HepG2 (cell line): Measurements from ENCODE around the gene BBOX1.

ENCODE experiments used
- AGO2 ChIP-seq: fragments of 200-400 bp; formaldehyde crosslinking; optimal IDR thresholded peaks from 2 replicates; pipeline ENCODE3; 2017; ENCODE audit warnings: mild to moderate bottlenecking, low read depth, low read length, moderate library complexity
- CBX2 ChIP-seq, 2 experiments: fragments of 200-600 bp in 1 of 2; sonication (generic); formaldehyde crosslinking in 1 of 2; IDR thresholded peaks; 2 replicates each; pipeline versions ENCODE4 v1.7.0 to v1.8.1; 2018 to 2022; ENCODE audit warnings: low read depth in 2 of 2, low read length in 1 of 2, mild to moderate bottlenecking in 1 of 2, missing genetic modification reagents in 1 of 2
- CTCF ChIP-seq: sonication (generic); formaldehyde crosslinking; IDR thresholded peaks from 2 replicates; pipeline ENCODE4 v1.5.0; 2020; ENCODE audit warnings: mild to moderate bottlenecking, missing genetic modification reagents, moderate library complexity
- ETV5 ChIP-seq: IDR thresholded peaks from 2 replicates; pipeline ENCODE4 v1.6.1; 2018; ENCODE audit warnings: missing biosample characterization, missing genetic modification reagents, inconsistent platforms, borderline replicate concordance
- HES4 ChIP-seq: sonication (generic); formaldehyde crosslinking; IDR thresholded peaks from 2 replicates; pipeline ENCODE4 v1.9.0; 2021; ENCODE audit warnings: mild to moderate bottlenecking, missing genetic modification reagents, borderline replicate concordance
- KLF6 ChIP-seq: IDR thresholded peaks from 2 replicates; pipeline ENCODE4 v1.8.0; 2016; ENCODE audit warnings: missing biosample characterization, missing genetic modification reagents
- MXD4 ChIP-seq: IDR thresholded peaks from 2 replicates; pipeline ENCODE4 v1.6.1; 2016; ENCODE audit warnings: mild to moderate bottlenecking, missing biosample characterization, missing genetic modification reagents
- SIN3A ChIP-seq: IDR thresholded peaks from 2 replicates; pipeline ENCODE4 v1.6.1; 2011; ENCODE audit warnings: low read depth, mild to moderate bottlenecking, control low read depth, low read length, borderline replicate concordance
- TFE3 ChIP-seq: IDR thresholded peaks from 2 replicates; pipeline ENCODE4 v1.6.1; 2016
- TP53 ChIP-seq: sonication (generic); formaldehyde crosslinking; conservative IDR thresholded peaks from 2 replicates; pipeline ENCODE4 v1.4.0; 2020; ENCODE audit warnings: missing genetic modification reagents
- USF2 ChIP-seq, 2 experiments: sonication (generic) in 1 of 2; formaldehyde crosslinking in 1 of 2; IDR thresholded peaks; 2 replicates each; pipeline versions ENCODE4 v1.5.1 to v1.6.1; 2011 to 2020; ENCODE audit warnings: borderline replicate concordance in 1 of 2, low read depth in 1 of 2, low read length in 1 of 2, mild to moderate bottlenecking in 1 of 2, missing genetic modification reagents in 1 of 2, moderate library complexity in 1 of 2
- ZBTB7A ChIP-seq: sonication (generic); formaldehyde crosslinking; IDR thresholded peaks from 2 replicates; pipeline ENCODE4 v1.8.0; 2022; ENCODE audit warnings: mild to moderate bottlenecking, missing genetic modification reagents
- TF ChIP-seq, protein P1 (sequence below): sonication (generic); formaldehyde crosslinking; conservative IDR thresholded peaks from 2 replicates; pipeline ENCODE4 v1.4.0; 2020; ENCODE audit warnings: missing genetic modification reagents
- TF ChIP-seq, protein P2 (sequence below): sonication (generic); formaldehyde crosslinking; IDR thresholded peaks from 2 replicates; pipeline ENCODE4 v1.4.0; 2020; ENCODE audit warnings: missing genetic modification reagents, borderline replicate concordance

GRCh38 chr11:27085111-27085510, 44.5 kb downstream of the BBOX1 start:
- TF ChIP-seq TFE3 (CRISPR knock-in tag) (no peak), USF2 (IDR thresholded peaks at IDR 0.05; ENCODE audit: low read depth, low read length) (no peak), USF2 (CRISPR knock-in tag; IDR thresholded peaks at IDR 0.05; ENCODE audit: borderline replicate concordance) (no peak), TP53 (CRISPR knock-in tag) (no peak), HES4 (CRISPR knock-in tag) (no peak), CTCF (CRISPR knock-in tag) (no peak), ETV5 (no peak), MXD4 (CRISPR knock-in tag) (no peak), CBX2 (IDR thresholded peaks at IDR 0.05; ENCODE audit: low read depth, low read length) (no peak), CBX2 (CRISPR knock-in tag; IDR thresholded peaks at IDR 0.05; ENCODE audit: low read depth) (no peak), AGO2 (no peak), SIN3A (no peak), KLF6 (no peak), ZBTB7A (no peak)
- TF ChIP-seq, protein P1, sequence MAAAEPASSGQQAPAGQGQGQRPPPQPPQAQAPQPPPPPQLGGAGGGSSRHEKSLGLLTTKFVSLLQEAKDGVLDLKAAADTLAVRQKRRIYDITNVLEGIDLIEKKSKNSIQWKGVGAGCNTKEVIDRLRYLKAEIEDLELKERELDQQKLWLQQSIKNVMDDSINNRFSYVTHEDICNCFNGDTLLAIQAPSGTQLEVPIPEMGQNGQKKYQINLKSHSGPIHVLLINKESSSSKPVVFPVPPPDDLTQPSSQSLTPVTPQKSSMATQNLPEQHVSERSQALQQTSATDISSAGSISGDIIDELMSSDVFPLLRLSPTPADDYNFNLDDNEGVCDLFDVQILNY (CRISPR knock-in tag): no peak
- TF ChIP-seq, protein P2, sequence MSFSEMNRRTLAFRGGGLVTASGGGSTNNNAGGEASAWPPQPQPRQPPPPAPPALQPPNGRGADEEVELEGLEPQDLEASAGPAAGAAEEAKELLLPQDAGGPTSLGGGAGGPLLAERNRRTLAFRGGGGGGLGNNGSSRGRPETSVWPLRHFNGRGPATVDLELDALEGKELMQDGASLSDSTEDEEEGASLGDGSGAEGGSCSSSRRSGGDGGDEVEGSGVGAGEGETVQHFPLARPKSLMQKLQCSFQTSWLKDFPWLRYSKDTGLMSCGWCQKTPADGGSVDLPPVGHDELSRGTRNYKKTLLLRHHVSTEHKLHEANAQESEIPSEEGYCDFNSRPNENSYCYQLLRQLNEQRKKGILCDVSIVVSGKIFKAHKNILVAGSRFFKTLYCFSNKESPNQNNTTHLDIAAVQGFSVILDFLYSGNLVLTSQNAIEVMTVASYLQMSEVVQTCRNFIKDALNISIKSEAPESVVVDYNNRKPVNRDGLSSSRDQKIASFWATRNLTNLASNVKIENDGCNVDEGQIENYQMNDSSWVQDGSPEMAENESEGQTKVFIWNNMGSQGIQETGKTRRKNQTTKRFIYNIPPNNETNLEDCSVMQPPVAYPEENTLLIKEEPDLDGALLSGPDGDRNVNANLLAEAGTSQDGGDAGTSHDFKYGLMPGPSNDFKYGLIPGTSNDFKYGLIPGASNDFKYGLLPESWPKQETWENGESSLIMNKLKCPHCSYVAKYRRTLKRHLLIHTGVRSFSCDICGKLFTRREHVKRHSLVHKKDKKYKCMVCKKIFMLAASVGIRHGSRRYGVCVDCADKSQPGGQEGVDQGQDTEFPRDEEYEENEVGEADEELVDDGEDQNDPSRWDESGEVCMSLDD (CRISPR knock-in tag): no peak
